Mucosa of gallbladder (tissue), 1 donor: Measurements from ENCODE around the gene NCAPD3. TPM values are rescaled to one million over a fixed set of nuclear protein-coding genes. Genes with fewer than 3 reads are reported as not detected.

Experiments used
- DNase-seq: peaks from one replicate; pipeline ENCODE4 v3.0.0-alpha.2; 2020; ENCODE audit warnings: low spot score
- total RNA-seq: library from RNA; stranded (reverse); gene quantifications from one replicate; pipeline ENCODE4 v1.2.1, GENCODE V29; 2021
- donor health status: DM: no; HTN: no; CAD: no.

NCAPD3 gene
- total RNA-seq, 1 donor from 2014 or later: 14.7 TPM

GRCh38 chr11:134252346-134253187, 28.8 kb upstream of the NCAPD3 start:
- DNase-seq: no peak

DNA sequence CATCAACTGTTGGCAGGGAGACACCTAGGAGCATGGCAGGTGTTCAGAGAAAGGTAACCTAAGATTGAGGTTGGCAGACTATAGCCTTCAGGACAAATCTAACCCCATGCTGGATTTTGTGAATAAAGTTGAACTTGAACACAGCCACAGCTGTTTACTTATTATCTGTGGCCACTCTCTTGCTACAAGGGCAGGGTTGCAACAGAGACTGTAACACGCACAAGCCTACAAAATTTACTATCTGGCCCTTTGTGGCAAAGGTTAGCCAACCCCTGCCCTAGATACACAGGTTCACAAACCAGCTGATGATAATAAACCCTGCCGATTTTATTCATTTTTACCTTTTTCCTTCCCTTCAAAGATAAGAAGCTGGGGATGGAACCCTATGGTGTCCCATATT, 26.9 kb upstream of the NCAPD3 start:
- no peak for DNase-seq

GRCh38 chr11:134250246-134250645, 26.5 kb upstream of the NCAPD3 start:
- DNase-seq: no peak

DNA sequence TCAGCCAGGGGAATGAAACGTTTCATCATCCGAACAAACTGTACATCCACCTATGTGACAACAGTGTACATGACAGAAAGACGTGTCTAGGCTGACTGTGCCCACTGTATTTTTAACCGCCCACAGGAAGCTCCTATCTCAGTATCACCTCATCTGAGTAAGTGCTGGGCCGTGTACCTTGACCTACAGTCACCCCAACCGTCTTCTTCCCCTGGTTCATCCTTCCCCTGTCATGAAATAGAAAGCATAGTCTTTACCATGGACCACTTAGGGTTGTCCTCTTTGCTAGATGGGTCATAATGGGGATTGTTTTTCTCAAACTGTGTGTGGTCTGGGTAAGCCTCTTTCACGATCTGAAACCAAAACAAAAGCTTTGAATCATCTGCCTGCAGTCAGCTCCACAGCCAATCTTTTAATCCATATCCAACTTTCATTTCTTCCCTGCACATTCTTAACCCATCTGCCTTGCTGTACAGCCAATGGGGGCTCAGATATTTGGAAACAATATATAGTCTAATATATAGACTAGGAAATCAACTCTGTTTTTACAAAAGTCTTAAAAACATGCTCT, 25.2 kb upstream of the NCAPD3 start:
- DNase-seq: no peak

DNA sequence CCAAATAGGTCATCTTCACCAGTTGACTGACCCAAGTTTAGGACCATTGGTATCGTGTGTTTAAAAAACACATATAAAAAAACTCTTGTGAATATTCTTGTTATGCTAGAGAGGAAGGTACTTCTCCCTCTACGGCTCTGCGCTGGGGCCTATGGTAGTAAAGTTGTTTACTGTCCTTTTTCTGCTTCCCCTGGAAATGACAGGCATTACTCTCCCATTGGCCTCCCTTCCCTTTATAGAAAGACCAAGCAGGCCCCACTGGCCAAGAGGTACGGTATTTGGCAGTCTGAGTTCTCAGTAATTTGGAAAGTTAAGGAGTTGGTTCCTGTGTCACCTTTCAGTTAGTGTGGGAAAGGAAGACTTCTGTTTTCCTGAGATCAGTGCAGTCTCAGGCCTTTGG, 22.9 kb upstream of the NCAPD3 start:
- DNase-seq: no peak

- no peak for DNase-seq
Measured at GRCh38 chr11:134246100-134246499, 22.3 kb upstream of the NCAPD3 start.

DNA sequence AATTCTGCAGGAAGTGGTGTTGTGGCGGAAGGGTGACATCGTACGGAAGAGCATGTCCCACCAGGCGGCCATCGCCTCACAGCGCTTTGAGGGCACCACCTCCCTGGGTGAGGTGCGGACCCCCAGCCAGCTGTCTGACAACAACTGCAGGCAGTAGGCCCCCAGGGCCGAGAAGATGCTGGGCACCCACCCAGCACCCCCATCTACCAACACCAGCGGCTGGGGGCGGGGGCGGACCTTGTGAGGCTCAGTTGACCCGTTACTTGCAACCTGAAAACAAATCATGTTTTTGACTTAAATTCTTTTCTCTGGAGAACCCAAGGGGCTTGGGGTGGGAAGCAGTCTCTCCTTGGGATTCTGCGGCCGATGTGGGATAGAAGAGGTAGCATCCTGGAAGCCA, 21.7 kb upstream of the NCAPD3 start:
- DNase-seq: no peak

DNA sequence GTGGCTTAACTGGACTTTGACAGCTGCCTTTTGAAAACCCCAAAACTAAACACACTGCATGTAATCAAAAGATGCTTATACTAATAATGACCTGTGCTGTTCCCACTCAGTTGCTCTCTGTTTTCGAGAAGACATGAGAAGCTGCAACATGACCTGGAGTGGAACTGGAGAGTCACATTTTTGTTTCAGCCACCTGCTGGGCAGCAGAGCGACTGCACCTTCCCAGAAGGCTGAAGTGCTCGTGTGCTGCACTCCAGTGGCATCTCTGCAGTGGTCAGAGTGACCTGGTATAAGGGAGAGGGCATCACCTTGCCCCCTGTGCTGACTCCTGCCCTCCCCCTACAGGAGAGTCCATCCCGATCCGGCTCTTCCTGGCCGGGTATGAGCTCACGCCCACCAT, 20.8 kb upstream of the NCAPD3 start:
- DNase-seq: no peak

DNA sequence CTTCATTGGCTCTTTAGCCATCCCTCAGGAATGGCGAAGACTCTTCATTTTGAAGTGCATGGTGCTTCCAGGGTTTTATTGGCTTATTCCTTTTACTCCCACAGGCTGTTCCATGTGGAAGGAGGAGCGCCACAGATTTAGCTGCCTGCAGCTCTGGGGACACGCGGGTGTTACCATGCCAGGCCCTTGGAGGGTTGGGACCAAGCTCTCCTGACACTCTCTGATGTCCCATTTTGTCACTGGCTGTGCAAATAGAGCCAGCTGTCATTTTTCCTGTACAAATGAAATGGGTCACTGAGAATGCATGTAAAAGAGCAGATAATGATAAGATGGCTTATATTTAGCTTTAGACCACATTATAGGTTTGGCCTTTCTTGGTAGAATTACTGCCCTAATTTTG, 20.1 kb upstream of the NCAPD3 start:
- no peak for DNase-seq

GRCh38 chr11:134242376-134242775, 18.6 kb upstream of the NCAPD3 start:
- DNase-seq: no peak

DNA sequence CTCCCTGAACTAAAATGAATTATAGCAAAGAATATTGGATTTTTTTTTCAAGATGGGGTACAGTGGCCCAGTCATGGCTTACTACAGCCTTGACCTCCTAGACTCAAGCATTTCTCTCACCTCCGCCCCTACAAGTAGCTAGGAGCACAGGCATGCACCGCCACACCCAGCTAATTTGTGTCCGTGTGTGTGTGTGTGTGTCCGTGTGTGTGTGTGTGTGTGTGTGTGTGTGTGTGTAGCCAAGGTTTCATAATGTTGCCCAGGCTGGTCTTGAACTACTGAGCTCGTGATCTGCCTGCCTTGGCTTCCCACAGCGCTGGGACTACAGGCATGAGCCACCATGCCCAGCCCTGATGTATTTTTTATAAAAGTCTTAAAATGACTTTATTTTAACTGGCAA, 16.8 kb upstream of the NCAPD3 start:
- DNase-seq: no peak

- DNase-seq: no peak
Measured at GRCh38 chr11:134238956-134239355, 15.2 kb upstream of the NCAPD3 start.

GRCh38 chr11:134237557-134237922, 13.8 kb upstream of the NCAPD3 start:
- DNase-seq: no peak

DNA sequence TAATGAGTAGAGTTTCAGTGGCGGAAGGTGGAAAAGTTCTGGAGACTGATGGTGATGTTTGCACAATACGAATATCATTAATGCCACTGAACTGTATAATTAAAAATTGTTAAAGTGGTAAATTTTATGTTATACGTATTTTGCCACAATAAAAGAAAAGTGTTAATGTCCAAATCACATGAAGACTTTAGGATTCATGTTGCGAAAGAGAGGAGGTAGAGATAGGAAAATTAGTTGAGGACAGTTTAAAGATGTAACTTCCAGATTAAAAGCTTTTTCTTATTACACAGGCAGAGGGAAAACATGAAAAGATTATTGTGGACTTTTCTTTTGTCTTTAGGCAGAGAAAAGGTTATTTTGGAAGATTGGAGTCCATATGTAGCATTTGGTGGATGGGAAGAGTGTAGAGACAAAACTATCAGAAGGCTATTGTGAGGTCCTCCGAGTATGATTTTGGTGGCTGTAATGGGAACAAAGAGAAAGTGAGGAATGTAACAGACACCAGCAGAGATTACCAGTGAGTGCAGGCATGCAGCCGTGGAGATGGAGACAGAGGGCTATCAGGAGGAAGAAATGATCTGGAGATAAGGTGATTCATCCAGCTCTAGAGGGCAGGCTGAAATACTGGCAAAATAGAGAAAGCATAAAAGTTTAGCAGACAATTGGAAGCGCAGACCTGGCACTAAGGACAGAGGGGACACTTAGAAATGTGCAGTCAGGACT, 13.2 kb upstream of the NCAPD3 start:
- DNase-seq: no peak

- no peak for DNase-seq
Measured at GRCh38 chr11:134235399-134235798, 11.6 kb upstream of the NCAPD3 start.

DNA sequence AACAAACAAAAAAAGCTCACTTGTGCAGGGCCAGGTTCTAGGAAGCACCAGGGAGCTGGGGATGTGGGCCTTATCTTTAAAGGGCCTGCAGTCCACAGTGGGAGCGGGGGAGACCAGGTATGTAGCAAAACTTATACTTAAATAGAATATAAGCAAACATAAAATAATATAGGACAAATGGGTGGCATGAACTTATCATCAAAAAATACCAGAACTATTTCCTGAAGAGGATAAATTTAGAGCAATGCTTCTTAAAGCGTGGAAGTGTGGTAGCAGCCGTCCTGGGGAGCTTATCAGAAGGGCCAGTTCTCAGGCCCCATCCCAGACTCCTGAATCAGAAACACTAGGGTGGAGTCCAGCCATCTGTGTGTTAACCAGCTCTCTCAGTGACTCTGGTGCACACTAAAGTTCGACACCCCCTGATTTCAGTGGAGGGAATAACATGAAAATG, 10.0 kb upstream of the NCAPD3 start:
- DNase-seq: no peak

GRCh38 chr11:134231958-134232659, 8.3 kb upstream of the NCAPD3 start:
- DNase-seq: no peak

DNA sequence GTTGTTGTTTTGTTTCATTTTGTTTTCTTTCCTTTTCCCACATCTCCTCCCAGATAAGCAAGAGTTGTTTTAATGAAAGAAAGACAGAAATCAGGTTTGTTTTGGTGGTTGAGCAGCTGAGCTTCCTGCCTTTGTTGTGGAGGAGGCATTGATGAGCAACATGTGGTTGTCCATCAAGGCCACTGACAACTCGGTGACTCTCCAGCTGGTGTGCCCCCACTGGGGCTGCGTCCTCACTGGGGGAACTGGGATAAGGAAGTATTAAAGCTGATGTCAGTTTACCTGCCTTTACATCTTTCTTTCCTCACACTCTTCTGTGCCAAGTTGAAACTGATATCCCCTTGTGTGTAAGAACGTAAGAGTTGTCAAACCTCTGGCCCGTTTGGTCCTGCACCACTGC, 6.6 kb upstream of the NCAPD3 start:
- DNase-seq: no peak

DNA sequence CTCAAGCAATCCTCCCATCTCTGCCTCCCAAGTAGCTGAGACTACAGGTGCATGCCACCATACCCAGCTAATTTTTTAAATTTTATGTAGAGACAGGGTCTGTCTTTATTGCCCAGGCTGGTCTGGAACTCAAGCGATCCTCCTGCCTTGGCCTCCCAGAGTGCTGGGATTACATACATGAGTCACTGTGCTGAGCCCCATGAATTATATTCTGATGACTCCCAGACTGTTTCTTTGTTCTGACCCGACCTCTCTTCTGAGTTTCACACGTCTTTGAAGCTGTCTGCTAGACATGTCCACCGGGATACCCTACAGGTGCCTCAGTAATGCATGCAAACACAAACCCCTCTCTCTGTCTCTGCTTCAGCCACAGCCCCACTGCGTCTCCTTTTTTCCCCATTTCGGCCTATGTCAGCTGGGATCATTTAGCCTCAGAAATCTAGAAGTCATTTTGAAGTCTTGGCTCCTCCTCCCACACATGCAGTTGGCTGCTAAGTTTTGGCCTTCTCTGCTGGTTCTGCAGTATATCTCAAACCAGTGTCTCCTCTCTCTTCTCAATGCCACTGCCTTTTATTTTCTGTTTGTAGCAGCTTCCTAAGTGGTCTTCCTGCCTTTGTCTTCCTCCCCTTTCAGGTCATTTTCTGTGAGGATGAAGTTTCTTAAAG, 5.5 kb upstream of the NCAPD3 start:
- DNase-seq: no peak

DNA sequence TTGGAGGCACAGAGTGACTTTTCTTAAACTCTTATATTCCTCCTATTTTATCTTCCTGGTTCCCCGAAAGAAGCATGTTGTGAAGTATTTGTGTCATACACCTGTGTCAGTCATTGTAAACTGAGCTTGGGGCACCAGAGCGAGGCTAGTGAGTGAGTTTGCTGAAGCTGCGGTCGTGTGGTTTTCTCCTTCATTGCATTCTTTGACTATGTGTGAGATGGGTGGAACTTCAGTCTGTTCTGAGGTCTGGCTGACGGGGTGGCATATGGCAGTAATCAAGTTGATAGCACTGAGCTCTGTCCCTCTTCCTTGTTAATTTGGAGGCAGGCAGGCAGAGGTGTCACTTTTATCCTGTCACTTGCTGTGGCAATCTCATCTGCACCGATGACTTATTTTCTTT, 4.9 kb upstream of the NCAPD3 start:
- no peak for DNase-seq

DNA sequence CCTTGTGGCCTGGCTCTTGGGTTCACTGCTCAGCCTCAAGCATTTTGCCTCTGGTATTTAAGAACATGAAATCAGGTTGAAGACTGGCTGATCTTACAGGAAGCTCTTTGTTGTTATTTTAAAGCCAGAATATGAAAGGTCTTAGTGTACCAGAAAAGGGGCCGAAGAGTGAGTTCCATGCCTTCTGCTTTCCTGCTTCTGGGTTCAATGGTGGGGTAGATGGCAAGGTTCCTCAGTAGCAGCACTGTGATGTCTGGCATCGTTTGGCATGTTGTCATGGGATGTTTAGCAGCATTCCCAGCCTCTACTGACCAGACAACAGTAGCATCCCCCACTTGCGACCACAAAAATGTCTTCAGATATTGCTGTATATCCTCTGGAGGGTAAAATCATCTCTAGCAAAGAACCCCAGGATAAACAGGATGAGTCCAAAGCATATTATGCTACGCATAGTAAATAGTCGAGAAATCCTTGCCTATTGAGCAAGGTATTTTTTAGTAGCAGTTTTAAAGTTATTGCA, 3.1 kb upstream of the NCAPD3 start:
- no peak for DNase-seq
